ENCODE measurements around the gene CDK5R1.
A peak's percentile ranks its signal among the peaks of the same experiment; 100 is the strongest.

The CDK5R1 gene

GRCh38 chr17:32492648-32493289, 6.0 kb downstream of the CDK5R1 start:
- no peak for DNase-seq (ENCODE audit: low spot score)

DNA sequence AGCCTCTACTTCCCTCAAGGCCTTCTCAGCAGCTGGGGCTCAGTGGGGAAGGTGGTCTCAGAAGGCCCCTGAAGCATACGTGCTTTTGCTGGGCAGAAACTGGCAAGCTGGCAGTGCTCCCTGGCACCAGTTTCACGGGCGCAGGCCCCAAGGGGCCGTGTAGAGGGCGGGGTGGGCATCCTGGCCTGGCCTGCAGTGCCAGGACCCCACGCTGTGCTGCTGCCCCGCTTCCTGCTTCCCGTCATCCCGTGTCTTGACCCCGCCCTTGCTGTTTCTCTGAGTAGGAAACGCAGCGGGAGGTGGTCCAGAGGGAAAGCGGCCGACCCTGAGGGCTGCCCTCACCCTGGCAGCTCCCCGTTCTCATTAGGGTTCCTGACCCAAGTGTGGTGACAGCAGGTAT, 6.8 kb downstream of the CDK5R1 start:
- no peak for DNase-seq (ENCODE audit: low spot score)

DNA sequence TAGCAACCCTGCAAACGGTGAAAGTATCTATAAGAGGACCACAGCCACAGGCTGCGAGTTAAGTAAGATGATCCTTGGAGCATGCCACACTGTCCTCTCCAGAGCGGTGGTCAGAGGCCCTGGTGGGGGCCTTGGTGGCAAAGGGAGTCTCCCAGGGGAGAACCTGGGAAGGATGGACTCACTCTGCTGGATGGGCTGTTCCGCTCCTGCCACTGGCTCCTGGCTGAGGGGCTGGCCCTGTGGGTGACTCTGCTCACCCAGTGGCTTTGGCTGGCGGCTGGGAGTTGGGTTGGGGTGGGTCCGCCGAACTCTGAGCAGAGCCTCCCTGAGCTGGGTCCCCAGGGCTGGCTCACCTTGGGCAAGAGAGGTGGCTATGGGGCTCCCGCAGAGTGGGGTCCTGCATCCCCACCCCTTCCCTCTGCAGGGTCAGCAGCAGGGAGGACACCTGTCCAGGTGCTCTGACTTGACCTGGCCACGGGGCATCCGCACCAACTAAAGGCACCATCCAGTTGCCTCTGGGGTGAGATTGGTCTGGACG, 7.3 kb downstream of the CDK5R1 start:
- DNase-seq (ENCODE audit: low spot score) = peak; percentile 19

DNA sequence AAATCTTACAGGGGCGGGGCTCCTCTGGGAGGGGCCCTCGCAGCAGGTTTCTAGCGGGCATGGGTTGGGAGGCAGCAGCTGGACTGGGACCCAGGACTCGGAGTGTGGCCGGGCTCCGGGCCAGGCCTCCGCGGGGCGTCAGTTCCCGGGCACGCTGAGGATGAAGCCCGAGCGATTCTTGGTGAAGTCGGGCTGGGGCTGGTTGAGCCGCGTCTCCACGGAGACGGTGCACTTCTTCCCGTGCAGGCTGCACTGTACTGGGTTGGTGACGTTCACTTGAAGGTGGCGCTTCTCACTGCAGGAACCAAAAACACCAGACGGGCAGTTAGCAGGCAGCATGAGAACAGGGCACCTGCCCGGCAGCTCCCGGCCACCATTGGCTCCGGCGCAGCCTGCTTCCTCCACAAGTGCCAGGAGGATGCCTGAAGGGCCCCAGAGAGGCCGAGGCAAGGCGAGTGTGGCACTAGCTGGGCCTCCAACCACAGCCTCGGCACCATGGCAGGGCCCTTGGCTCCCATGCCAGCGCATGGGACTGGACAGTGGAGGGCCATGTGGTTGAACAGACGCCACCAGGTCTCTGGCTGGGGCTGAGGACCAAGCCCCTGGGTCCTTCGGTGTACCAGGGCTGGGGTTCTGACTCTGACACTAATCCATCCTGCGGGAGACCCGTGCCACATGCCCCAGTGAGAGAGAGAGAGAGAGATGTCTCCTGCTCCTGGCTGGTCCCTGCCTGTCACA, 8.0 kb downstream of the CDK5R1 start:
- peak; percentile 23 for DNase-seq (ENCODE audit: low spot score)

DNA sequence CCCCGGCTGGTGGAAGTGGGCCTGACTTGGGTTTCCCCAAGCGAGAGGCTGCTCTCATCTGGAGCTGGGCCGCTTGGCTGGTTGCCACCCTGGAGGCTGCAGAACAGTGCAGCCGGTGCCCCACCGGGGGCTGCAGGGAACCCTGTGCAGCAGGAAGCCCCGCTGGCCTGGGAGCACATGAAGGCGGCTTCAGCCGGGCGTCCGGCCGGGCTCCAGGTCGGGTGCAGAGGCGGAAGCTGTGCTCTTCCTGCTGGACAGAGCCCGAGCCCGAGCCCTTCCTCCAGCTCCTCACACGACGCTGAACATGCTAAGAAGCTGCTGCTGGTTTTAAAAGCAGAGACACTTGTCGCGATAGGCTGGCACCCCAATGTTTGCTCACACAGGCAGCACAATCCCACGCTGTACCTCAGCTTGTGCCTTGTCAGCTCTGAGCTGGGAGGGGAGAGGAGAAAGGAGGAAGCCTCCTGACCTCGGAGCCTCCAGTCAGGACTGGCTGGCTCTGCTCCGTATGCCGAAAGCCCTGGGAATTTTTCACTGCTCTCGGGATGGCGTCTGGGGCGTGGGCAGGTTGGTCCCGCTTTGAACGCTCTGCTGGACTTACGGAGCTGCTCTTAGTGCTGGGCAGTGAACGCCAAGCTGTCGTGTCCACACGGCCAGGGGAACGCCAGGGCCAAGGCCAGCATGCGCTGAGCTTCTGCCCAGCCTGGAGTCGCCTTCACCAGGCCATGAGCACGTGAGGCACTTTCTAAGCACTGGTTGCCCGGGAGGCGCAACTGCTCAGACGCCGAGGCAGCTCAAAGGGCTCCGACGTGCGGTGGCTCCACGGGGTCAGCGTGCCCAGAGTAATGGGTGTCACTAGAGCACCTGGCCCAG, 8.8 kb downstream of the CDK5R1 start:
- DNase-seq (ENCODE audit: low spot score) = peak; percentile 38

- DNase-seq (ENCODE audit: low spot score) = no peak
These were observed 9.7 kb downstream of the CDK5R1 start for GRCh38 chr17:32496395-32497073.

GRCh38 chr17:32497431-32498205, 10.8 kb downstream of the CDK5R1 start:
- peak; percentile 45 for DNase-seq (ENCODE audit: low spot score)

DNA sequence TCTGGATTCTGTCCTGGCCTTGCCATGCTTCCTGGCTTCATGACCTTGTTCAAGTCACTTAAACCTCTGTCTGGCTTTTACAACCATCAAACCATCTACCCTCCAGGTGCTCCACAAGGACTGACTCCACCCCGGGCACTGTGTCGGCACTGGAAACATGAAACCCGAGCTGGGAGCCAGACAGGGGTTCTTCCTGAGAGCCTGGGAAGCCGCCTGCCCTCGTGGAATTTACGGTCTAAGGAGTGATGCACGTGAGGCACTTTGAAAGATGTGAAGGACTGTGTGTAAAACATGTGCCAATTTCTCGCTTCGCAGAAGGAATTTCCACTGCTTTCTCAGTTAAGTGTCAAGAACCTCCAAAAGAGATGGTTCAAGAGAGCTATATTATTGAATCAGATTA, 11.6 kb downstream of the CDK5R1 start:
- peak; percentile 54 for DNase-seq (ENCODE audit: low spot score)

GRCh38 chr17:32502013-32502412, 15.2 kb downstream of the CDK5R1 start:
- DNase-seq (ENCODE audit: low spot score) = no peak

GRCh38 chr17:32502710-32503109, 15.9 kb downstream of the CDK5R1 start:
- DNase-seq (ENCODE audit: low spot score) = no peak

GRCh38 chr17:32503251-32504165, 16.7 kb downstream of the CDK5R1 start:
- DNase-seq (ENCODE audit: low spot score) = peak; percentile 75

DNA sequence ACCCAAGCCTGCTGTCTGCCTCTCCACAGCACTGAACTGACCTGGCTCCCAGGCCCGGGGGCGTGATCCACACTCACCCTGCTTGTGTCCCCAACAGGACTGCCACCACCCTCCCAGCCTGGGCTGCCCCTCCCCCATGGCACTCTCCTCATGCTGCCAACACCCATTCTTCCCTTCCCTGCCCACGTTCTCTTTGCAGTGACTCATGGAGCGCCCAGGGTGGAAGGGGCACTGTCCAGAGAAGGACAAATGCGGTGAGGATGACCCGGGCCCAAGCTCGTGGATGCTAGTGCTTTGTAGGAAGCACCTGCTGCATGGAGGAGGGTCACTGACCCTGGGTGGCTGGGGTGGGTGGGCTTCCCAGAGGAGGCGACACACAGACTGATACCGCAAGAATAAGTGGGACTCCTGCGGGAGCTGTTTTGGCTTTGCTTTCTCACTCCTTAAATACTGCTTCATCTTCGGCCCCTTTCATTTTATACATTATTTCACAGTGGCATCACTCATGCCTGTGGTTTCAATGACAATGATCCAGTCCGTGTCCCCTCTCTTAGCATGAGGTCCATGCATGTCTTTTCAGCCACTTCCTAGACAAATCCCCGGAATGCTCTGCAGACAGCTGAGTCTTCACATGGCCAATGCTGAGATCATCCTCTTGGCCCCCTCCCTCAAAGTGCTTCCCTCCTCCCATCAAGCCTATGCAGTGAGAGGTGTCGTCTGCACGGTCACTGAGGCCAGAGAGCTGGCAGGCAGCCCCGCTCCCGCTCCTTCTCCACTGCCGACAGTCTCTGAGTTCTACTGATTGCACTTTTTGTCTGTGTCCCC, 17.6 kb downstream of the CDK5R1 start:
- no peak for DNase-seq (ENCODE audit: low spot score)

GRCh38 chr17:32508926-32509325, 22.1 kb downstream of the CDK5R1 start:
- DNase-seq (ENCODE audit: low spot score) = no peak

DNA sequence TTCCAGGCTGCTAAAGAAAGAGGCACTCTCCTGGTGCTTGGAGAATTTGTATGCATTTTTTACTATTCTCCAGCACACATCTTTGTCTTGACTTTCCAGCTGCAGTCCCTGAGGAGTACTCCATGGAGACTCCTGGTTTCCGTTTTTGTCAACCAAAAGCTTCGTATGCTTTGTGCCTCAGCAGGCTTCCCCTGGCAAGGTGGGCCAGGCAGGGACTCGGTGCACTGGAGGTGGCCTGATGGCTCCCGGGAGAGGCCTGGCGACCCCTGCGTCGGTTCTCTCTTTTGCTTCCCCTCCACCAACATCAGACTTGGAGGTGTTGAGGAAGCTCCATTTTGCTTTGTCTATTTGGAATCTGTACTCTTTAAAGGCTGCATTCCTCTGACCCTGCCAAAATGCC, 23.7 kb downstream of the CDK5R1 start:
- DNase-seq (ENCODE audit: low spot score) = no peak

GRCh38 chr17:32512328-32512727, 25.5 kb downstream of the CDK5R1 start:
- DNase-seq (ENCODE audit: low spot score) = no peak

DNA sequence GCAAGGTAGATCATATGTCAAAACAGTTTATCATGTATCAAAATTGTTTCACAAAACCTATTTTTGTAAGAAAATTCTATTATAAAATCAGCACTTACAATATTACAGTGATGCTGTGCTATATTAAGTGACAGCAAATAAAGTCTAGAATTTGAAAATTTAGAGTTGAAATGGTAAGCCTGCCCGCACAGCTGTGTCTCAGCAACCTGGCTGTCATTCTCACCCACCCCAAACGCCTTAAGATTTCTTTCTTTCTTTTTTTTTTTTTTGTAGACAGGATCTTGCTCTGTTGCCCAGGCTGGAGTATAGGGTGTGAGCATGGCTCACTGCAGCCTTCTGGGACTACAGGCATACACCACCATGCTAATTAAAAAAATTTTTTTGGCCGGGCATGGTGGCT, 26.8 kb downstream of the CDK5R1 start:
- no peak for DNase-seq (ENCODE audit: low spot score)

- DNase-seq (ENCODE audit: low spot score) = no peak
These were observed 27.8 kb downstream of the CDK5R1 start for GRCh38 chr17:32514606-32515005.

GRCh38 chr17:32515677-32516383, 29.0 kb downstream of the CDK5R1 start:
- DNase-seq (ENCODE audit: low spot score) = no peak

All from SK-N-DZ (cell line).